GM18517 (cell line): ENCODE measurements around the gene TBC1D1.

Source experiments
- ATAC-seq: cut with Tn5 transposase; IDR thresholded peaks from one replicate; pipeline ENCODE4 v1.9.1; 2021; ENCODE audit warnings: mild to moderate bottlenecking, moderate library complexity; ENCODE audit not compliant: unreplicated experiment

TBC1D1 gene

GRCh38 chr4:38092701-38093100 lies 201.8 kb downstream of the TBC1D1 start:
- ATAC-seq = no peak

GRCh38 chr4:38094419-38094818 lies 203.5 kb downstream of the TBC1D1 start:
- no peak for ATAC-seq

GRCh38 chr4:38095691-38096090 lies 204.8 kb downstream of the TBC1D1 start:
- no peak for ATAC-seq

DNA sequence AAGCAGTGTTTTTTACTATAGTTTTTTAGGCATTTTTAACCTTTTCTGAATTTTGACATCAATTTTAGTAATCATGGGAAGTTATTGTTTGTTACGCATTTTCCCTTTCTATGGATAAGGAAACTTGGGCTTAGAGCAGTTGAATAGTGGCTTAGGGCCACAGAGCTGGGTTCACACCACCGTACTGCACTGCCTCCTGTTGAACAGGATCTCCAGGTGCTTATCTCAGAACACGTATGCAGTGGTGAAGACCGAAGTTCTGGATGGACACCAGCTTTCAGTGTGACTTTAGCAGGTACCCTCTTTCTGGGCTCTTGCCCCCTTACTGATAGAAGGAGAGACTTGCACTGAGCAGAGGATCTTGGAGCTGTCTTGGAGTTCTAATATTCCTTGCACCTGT lies 206.9 kb downstream of the TBC1D1 start:
- no peak for ATAC-seq

DNA sequence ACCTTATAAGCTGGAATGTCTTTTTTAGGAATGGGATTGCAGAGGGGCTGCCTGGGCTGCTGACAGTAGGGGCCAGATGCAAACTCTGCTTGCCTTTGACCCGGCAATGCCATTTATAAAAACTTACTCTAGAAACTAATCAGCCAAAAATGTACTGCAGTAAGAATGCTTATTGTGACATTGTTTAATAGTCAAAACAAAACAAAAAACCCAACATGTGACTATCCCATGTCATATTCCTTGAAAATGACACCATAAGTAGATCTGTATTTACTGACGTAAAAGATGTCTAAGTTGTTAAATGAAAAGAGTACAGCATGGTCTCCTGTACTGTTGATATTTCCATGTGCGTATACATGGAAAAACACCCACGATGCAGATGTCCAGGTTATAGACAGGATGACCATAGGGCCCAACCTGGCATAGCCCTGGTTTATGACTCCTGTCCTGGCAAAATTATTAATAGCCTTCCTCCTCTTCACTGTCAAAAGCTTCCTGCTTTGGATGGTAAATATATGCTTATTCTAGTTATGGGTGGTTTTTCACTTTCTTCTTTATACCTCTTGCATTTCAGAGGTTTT lies 208.2 kb downstream of the TBC1D1 start:
- ATAC-seq = no peak

GRCh38 chr4:38099908-38100407 lies 209.1 kb downstream of the TBC1D1 start:
- no peak for ATAC-seq

DNA sequence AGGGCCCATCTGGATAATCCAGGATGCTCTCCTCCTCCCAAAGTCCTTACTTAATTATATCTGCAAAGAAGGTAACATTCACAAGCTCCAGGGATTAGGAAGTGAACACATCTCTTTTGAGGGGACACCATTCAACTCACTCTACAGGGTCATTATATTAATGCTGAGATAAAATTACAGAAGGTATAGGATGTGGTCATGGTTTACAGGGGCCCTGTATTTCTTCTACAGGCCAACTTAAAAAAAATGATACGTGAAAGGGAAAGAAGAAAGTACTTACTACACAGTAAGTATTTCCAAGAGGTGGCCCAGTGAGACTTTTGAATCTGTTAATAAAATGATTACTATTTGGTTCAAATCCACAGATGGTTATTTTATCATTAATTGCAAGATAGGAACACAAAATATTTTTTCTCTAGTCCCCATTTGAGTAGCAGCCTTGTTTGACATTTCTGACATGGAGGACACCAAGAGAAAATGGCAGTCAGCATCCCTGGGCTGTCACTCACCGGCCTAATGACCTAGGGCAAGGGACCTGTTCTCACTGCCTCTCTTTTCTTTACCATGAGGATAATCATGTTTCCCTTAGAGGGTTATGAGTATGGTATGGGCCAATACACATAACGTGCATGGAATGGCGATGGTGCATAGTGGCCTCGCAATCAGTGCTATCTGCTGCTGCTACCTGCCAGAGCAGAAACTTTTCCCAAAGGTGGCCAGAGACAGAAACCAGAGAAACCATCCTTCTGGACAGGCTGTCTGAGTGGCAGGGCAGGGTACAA lies 209.8 kb downstream of the TBC1D1 start:
- ATAC-seq = no peak

DNA sequence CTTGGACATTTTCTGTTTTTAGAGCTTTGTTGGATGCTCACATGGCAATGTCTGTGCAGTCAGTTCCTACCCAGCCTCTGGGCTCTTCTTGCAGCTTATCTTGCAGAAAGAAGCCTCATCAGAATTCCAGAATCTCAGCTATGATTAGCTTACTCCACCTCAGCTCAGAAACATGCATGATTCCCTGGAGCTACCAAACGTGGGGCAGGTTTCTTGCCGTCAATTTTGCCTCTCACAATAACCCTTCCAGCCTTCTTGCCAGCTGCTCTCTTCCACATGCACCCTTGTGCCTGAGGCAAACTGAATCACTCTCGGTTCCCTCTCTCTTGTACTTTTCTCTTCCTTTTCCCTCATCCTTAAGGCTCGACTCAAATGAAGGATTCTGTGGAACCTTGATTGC lies 210.7 kb downstream of the TBC1D1 start:
- no peak for ATAC-seq

- no peak for ATAC-seq
Observed at GRCh38 chr4:38102957-38103588, 212.2 kb downstream of the TBC1D1 start.

DNA sequence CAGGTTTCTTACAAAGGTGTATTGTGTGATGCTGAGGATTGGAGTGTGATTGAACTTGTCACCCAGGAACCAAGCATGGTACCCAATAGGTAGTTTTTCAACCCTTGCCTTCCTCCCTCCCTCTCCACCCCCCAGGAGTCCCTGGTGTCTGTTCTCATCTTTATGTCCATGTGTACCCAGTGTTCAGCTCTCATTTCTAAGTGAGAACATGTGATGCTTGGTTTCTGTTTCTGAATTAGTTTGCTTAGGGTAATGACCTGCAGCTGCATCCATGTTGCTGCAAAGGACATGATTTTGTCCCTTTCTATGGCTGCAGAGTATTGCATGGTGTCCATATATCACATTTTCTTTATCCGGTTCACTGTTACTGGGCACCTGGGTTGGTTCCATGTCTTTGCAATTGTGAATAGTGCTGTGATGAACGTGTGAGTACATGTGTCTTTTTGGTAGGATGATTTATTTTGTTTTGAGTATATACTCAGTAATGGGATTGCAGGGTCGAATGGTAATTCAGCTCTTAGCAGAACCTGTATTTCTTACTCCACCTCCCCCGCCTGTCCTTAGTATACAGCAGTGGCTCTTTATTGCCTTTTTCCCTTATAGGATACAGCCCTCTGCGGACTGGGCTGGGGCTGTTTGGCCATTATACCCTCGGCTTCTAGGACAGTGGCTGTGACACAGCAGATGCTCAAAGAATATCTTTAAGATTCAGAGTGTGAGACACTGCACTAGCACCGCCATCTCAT lies 214.8 kb downstream of the TBC1D1 start:
- ATAC-seq = peak; percentile 96

DNA sequence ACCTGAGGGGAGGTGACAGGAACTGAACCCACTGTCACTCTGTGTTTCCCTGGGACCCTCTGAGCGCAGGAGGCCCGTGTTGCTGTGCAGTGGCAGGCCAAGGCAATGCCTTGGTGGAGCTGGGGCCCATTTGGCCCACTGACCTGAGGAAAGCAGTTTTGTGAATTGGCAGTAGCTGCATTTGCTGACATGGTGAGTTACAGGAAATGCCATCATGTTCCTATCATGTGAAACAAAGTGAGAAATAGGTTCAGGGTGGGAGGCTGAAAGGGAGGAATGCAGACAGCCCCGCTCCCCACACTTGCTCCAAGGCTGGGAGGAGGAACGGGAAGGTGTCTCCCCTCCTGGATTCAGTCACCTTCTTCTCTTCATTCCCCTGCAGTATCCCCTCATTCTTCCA lies 215.4 kb downstream of the TBC1D1 start:
- no peak for ATAC-seq

GRCh38 chr4:38106886-38107514 lies 216.1 kb downstream of the TBC1D1 start:
- ATAC-seq = no peak

DNA sequence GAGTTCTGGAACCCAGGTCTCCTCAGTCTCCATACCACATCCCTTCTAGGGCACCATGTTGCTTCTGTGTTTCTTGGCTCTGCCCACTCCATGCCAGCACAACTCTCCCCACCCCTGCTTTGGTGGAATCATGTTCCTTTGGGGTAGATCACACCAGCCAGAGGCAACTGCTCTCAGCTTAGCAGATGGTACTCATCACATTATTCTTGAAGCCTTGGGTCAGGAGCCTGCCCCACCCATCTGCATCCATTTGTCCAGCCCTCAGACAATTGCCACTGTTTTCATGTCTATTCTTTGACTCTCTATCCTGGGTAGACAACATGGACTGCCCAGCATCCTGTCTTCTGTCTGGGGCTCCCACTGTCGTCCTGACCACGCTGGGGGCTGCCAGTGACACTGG lies 216.9 kb downstream of the TBC1D1 start:
- no peak for ATAC-seq

GRCh38 chr4:38109370-38109769 lies 218.5 kb downstream of the TBC1D1 start:
- ATAC-seq = no peak

DNA sequence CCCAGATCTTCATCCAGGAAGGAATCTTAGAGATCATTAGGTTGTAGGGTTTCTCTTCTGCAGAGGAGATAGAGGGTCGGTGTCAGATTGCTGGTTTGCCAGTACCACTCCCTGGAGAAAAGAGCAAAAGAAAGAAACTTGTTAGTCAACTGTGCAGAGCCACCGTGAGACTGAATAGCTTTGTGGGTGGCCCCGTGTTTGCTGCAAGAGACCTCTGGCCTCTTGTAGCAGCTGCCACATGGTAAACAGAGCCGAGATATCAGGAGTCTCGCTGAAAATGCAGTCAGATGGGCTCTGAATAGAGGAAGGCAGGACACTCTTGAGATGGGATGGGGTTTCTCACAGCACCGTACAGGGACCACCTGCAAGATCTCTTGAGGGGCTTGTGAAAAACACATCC lies 219.0 kb downstream of the TBC1D1 start:
- ATAC-seq = no peak

GRCh38 chr4:38111024-38111423 lies 220.1 kb downstream of the TBC1D1 start:
- ATAC-seq = no peak

GRCh38 chr4:38111717-38112116 lies 220.8 kb downstream of the TBC1D1 start:
- ATAC-seq = no peak

DNA sequence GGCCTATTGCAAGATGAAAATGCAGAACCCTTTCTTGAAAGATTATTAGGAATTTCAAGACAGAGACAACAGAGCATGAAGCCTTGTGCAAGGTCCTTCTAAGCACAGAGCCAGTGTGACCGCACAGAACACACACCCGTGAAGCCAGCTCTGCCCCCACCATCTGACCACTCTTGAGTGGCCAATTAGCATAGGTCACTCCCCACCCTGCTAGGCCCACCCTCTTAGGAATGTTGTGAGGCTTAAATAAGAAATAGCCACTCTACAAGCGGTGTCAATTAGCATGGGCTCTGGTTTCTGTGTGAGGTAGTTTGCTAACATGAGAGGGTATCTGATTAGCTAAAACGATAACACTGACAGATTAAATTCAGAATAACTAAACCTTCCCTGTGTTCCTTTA lies 222.2 kb downstream of the TBC1D1 start:
- ATAC-seq = no peak

DNA sequence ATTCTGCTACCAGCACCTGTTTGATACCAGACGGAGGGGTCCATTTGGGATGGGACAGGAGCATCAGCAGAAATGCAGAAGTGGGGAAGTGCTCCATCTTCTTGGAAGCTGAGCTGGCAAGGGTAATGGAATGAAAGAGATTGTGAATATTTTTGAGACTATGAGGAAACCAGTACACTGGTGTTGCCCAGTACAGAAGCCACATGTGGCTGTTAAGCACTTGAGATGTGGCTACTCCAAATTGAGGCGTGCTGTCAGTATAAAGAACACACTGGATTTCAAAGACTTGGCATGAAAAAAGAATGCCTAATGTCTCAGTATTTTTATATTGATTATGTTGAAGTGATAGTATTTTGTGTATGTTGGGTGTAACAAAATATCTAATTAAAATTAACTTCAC lies 222.7 kb downstream of the TBC1D1 start:
- ATAC-seq = no peak

DNA sequence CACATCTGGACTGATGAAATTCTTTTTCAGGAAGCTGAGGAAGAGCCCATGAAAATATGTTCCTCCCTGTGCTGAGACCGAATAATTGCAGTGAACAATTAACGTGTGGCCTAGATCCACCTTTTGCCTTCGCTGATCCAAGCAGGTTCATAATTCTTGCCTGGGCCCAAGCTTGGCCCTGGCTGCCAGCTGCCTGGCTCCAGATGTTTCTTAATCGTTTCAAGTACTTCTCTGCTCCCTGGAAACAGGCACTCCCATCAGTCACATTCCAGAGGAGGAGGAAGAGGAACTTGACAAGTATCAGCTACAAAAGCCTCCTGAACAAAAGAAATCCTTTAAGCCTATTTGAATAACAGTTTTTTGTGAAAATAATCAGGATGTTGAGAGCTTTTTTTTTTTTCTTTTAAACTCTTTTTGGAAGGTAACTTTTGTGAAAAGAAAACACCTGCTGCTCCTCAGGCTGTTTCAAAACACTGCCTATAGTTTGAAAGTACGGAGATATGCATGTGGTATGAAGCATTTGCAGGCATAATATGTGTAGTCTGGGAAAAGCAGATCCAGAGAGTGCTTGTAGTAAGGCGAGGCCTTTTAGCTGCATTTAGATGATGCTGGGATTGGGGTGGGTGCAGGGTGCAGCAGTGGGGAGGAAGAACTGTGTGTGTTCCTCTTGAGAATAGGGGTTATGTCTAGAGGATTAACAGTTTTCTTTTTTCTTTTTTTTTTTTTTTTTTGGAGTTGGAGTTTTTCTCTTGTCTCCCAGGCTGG lies 223.7 kb downstream of the TBC1D1 start:
- no peak for ATAC-seq
